ENCODE measurements around the gene ETS1. TPM values are rescaled to one million over a fixed set of nuclear protein-coding genes. Genes with fewer than 3 reads are reported as not detected.

Gene ETS1
- total RNA-seq, 4 donors from 2014 or later, result 46.3 to 70.6 (median 57.6) TPM

GRCh38 chr11:128584253-128584652, 3.1 kb downstream of the ETS1 start:
- no peaks in the 10 kb centered on the region for H3K36me3 ChIP-seq
- TF ChIP-seq EP300 (IDR thresholded peaks at IDR 0.05), result no peak
- no peak overlapping the region for H3K4me3 ChIP-seq
- no peaks in the 10 kb centered on the region for H3K9me3 ChIP-seq
- peaks cover 0 to 11% (median 3%) of the 10 kb centered on the region in 4 donors for H3K4me1 ChIP-seq
- no peak overlapping the region for H3K27ac ChIP-seq
- no peak for DNase-seq (ENCODE audit: low spot score in 2 of 2)
- 85 to 90% methylated on average over 3 of the region's 3 CpGs for WGBS, 2 donors
- peaks cover 0 to 9% of the 10 kb centered on the region in 2 donors for H3K27me3 ChIP-seq

- Histone ChIP-seq H3K4me3 (no peak overlapping the region), H3K36me3 (no peaks in the 10 kb centered on the region), H3K9me3 (no peaks in the 10 kb centered on the region), H3K27me3 (peaks cover 0 to 9% of the 10 kb centered on the region in 2 donors), H3K27ac (no peak overlapping the region), H3K4me1 (peaks cover 0 to 22% (median 3%) of the 10 kb centered on the region in 4 donors)
- TF ChIP-seq EP300 (IDR thresholded peaks at IDR 0.05) (no peak), POLR2A (IDR thresholded peaks at IDR 0.05) (no peak), CTCF (IDR thresholded peaks at IDR 0.05) (no peak)
- 33 to 41% methylated on average over 8 of the region's 8 CpGs for WGBS, 2 donors
- no peak for DNase-seq (ENCODE audit: low spot score in 2 of 2)
These were observed 4.6 kb downstream of the ETS1 start for GRCh38 chr11:128582496-128583366.

DNA sequence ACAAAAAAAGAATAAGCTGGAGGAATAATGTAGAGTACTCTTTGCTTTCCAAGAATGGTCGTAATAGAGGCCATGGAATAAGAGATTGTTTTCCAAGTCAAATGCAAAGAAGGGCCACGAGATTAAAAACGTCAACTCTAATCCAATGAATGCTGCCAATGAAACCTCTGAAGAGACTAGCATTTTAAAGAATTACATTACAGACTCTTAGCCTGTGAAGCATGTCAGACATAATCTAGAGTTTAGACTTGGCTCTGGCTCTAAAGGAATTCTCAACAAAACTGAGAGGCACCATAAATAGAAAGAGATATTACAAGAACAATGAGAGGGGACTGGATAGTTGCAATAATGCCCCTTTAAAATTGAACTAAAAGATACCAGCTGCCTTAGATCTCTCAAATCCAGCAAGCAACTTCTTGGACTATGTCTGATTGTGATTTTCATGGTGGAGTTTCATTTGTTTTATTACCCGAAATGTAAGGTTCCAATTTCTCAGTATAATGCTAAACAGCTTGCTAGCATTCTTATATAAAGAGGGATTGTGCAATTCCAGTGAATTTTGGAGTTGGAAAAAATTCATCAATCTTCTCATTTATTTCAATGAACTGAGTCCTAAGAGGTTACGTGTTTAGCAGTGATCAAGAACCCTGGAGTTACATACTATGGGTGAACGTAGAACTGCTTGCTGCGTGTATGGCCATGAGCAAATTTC, 5.6 kb downstream of the ETS1 start:
- WGBS, 2 donors, result 65 to 70% methylated on average over 7 of the region's 7 CpGs
- no peak for DNase-seq (ENCODE audit: low spot score in 2 of 2)
- TF ChIP-seq CTCF (IDR thresholded peaks at IDR 0.05), result no peak
- TF ChIP-seq POLR2A (IDR thresholded peaks at IDR 0.05), result no peak
- no peak for TF ChIP-seq EP300 (IDR thresholded peaks at IDR 0.05)
- Histone ChIP-seq H3K27ac (no peak overlapping the region), H3K36me3 (no peaks in the 10 kb centered on the region), H3K9me3 (no peaks in the 10 kb centered on the region), H3K27me3 (peaks cover 0 to 9% of the 10 kb centered on the region in 2 donors), H3K4me3 (no peak overlapping the region), H3K4me1 (peaks cover 0 to 23% (median 3%) of the 10 kb centered on the region in 4 donors)

GRCh38 chr11:128580612-128581011, 6.7 kb downstream of the ETS1 start:
- Histone ChIP-seq H3K9me3 (no peaks in the 10 kb centered on the region), H3K36me3 (no peaks in the 10 kb centered on the region), H3K27ac (no peak overlapping the region), H3K4me3 (no peak overlapping the region), H3K4me1 (peaks cover 0 to 34% (median 5%) of the 10 kb centered on the region in 4 donors), H3K27me3 (peaks cover 0 to 2% of the 10 kb centered on the region in 2 donors)
- no peak for TF ChIP-seq POLR2A (IDR thresholded peaks at IDR 0.05)
- TF ChIP-seq CTCF (IDR thresholded peaks at IDR 0.05), result no peak
- no peak for TF ChIP-seq EP300 (IDR thresholded peaks at IDR 0.05)
- DNase-seq (ENCODE audit: low spot score in 2 of 2), result no peak
- WGBS, 2 donors, result 55 to 58% methylated on average over 2 of the region's 2 CpGs

GRCh38 chr11:128579798-128580504, 7.4 kb downstream of the ETS1 start:
- H3K27ac ChIP-seq, result no peak overlapping the region
- WGBS, 2 donors, result 83 to 89% methylated on average over 4 of the region's 4 CpGs
- H3K9me3 ChIP-seq, result no peaks in the 10 kb centered on the region
- no peaks in the 10 kb centered on the region for H3K27me3 ChIP-seq
- H3K4me1 ChIP-seq, result peaks cover 0 to 38% (median 5%) of the 10 kb centered on the region in 4 donors
- TF ChIP-seq CTCF (IDR thresholded peaks at IDR 0.05) (no peak), POLR2A (IDR thresholded peaks at IDR 0.05) (no peak), EP300 (IDR thresholded peaks at IDR 0.05) (no peak)
- H3K4me3 ChIP-seq, result no peak overlapping the region
- DNase-seq (ENCODE audit: low spot score in 2 of 2), result no peak
- H3K36me3 ChIP-seq, result no peaks in the 10 kb centered on the region
